Parathyroid adenoma (tissue), 2 donors: ENCODE measurements around the gene ROBO4.

Experiments used
- H2AFZ ChIP-seq: fragments of 300-600 bp; sonication (generic); one replicate; pipeline ENCODE4 v1.7.0; 2017; ENCODE audit warnings: antibody characterized with exemption, mild to moderate bottlenecking
- H3K27ac ChIP-seq: fragments of 300-600 bp; sonication (generic); one replicate; pipeline ENCODE4 v1.7.0; 2017
- H3K27me3 ChIP-seq: fragments of 300-600 bp; sonication (generic); one replicate; pipeline ENCODE4 v1.7.0; 2017; ENCODE audit warnings: low read length; ENCODE audit not compliant: control insufficient read depth, insufficient read depth
- H3K36me3 ChIP-seq: fragments of 300-600 bp; sonication (generic); one replicate; pipeline ENCODE4 v1.7.0; 2017; ENCODE audit warnings: low read length; ENCODE audit not compliant: control insufficient read depth, insufficient read depth
- H3K4me1 ChIP-seq: fragments of 300-600 bp; sonication (generic); one replicate; pipeline ENCODE4 v1.7.0; 2017; ENCODE audit warnings: control low read depth
- H3K4me2 ChIP-seq: fragments of 300-600 bp; sonication (generic); one replicate; pipeline ENCODE4 v1.7.0; 2017; ENCODE audit warnings: low read length
- H3K4me3 ChIP-seq: fragments of 300-600 bp; sonication (generic); one replicate; pipeline ENCODE4 v1.7.0; 2017; ENCODE audit warnings: low read depth, low read length
- H3K79me2 ChIP-seq: fragments of 300-600 bp; sonication (generic); one replicate; pipeline ENCODE4 v1.7.0; 2017; ENCODE audit warnings: control low read depth
- H3K9ac ChIP-seq: fragments of 300-600 bp; sonication (generic); one replicate; pipeline ENCODE4 v1.7.0; 2017; ENCODE audit warnings: mild to moderate bottlenecking
- H3K9me3 ChIP-seq: fragments of 300-600 bp; sonication (generic); one replicate; pipeline ENCODE4 v1.7.0; 2017; ENCODE audit warnings: low read length; ENCODE audit not compliant: control insufficient read depth
- TF ChIP-seq, protein P1 (sequence below): fragments of 300-600 bp; sonication (generic); IDR thresholded peaks from one replicate; pipeline ENCODE4 v1.7.0; 2017; ENCODE audit warnings: antibody characterized with exemption, mild to moderate bottlenecking
- donor health status: primary hyperparathyroidism.

Gene ROBO4

DNA sequence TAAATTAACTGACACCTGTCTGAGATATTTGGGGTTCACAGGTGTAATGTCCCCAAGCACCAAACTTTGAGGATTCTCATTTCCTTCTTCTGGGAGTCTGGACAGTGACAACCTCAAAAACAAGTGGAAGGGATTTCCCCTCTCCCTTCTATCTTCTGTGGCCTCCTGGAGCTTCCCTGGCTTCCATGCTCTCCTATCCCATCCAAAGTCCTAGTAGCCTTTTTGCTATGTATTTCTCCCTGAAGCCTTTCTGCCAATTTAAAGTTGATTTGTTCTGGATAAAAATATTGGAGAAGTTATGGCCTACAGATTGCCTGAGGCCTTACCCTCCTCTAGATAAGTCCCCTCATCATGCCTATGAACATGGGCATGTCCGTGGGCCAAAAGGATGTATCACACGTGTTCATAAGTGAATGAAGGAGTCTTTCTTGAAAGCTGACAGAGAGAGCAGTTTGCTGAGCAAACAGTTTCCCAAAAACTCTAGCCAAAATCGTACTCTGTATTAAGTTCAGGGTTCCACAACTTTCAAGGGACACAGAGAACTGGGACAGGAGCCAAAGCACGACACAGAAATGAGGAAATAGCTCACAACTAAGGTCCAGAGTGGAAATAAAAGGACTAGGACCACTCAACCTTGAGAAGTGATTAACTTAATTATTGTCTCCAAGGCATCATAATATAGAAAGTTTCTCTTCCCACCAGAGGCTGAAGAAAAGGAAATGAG is 31.4 kb upstream of the ROBO4 start:
- Histone ChIP-seq H3K4me3 (no peak overlapping the region), H3K27me3 (no peaks in the 10 kb centered on the region), H3K79me2 (no peaks in the 10 kb centered on the region), H3K36me3 (no peaks in the 10 kb centered on the region), H3K9me3 (no peaks in the 10 kb centered on the region), H3K27ac (no peak overlapping the region), H3K4me1 (no peaks in the 10 kb centered on the region), H3K9ac (no peak overlapping the region), H2AFZ (no peak overlapping the region), H3K4me2 (no peak overlapping the region)
- TF ChIP-seq, protein P1, sequence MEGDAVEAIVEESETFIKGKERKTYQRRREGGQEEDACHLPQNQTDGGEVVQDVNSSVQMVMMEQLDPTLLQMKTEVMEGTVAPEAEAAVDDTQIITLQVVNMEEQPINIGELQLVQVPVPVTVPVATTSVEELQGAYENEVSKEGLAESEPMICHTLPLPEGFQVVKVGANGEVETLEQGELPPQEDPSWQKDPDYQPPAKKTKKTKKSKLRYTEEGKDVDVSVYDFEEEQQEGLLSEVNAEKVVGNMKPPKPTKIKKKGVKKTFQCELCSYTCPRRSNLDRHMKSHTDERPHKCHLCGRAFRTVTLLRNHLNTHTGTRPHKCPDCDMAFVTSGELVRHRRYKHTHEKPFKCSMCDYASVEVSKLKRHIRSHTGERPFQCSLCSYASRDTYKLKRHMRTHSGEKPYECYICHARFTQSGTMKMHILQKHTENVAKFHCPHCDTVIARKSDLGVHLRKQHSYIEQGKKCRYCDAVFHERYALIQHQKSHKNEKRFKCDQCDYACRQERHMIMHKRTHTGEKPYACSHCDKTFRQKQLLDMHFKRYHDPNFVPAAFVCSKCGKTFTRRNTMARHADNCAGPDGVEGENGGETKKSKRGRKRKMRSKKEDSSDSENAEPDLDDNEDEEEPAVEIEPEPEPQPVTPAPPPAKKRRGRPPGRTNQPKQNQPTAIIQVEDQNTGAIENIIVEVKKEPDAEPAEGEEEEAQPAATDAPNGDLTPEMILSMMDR = no peak

DNA sequence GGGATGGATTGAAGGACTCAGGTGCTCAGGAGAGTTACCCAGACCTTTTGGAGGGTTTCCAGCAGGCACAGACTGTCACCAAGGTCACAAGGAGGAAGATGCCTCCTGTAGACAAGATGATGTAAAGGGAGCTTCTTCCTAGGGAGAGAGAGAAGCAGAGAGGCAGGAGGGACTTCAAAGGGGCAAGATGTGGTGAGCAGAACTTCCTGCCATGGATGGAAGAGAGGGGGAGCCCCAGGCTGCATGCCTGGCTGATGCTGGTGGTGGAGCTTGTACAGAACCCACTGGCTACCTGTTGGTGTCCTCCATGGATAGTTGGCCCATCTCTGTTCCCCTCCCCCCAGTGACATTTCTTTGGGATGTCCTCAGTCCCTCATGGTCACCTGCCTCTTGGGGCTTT is 25.6 kb upstream of the ROBO4 start:
- no peak overlapping the region for H3K27ac ChIP-seq
- H3K9me3 ChIP-seq = no peaks in the 10 kb centered on the region
- no peaks in the 10 kb centered on the region for H3K27me3 ChIP-seq
- no peaks in the 10 kb centered on the region for H3K79me2 ChIP-seq
- H3K4me2 ChIP-seq = no peak overlapping the region
- H2AFZ ChIP-seq = no peak overlapping the region
- no peaks in the 10 kb centered on the region for H3K36me3 ChIP-seq
- no peak overlapping the region for H3K9ac ChIP-seq
- H3K4me1 ChIP-seq = no peaks in the 10 kb centered on the region
- H3K4me3 ChIP-seq = no peak overlapping the region
- TF ChIP-seq, protein P1 = no peak

DNA sequence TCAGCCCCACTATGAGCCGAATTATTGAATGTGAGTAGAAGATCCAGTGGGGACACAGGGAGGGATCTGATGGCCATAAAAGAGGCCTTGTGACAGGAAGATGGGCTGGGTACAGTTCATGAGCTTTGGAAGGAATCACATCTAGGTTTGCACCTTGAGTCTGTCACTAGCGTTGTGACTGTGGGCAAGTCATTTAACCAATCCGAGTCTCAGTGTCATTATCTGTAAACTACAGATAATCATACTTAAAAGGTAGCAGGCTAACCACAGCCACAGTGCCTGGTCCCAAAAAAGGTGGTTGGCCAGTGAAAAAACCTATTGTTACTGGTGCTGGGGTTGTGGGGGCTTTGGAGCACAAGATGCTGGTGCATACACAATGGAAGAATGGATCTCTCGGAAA is 25.2 kb upstream of the ROBO4 start:
- Histone ChIP-seq H3K9me3 (no peaks in the 10 kb centered on the region), H3K27ac (no peak overlapping the region), H3K9ac (no peak overlapping the region), H3K36me3 (no peaks in the 10 kb centered on the region), H3K4me2 (no peak overlapping the region), H3K4me1 (no peaks in the 10 kb centered on the region), H3K27me3 (no peaks in the 10 kb centered on the region), H3K79me2 (no peaks in the 10 kb centered on the region), H3K4me3 (no peak overlapping the region), H2AFZ (no peak overlapping the region)
- TF ChIP-seq, protein P1 = no peak

DNA sequence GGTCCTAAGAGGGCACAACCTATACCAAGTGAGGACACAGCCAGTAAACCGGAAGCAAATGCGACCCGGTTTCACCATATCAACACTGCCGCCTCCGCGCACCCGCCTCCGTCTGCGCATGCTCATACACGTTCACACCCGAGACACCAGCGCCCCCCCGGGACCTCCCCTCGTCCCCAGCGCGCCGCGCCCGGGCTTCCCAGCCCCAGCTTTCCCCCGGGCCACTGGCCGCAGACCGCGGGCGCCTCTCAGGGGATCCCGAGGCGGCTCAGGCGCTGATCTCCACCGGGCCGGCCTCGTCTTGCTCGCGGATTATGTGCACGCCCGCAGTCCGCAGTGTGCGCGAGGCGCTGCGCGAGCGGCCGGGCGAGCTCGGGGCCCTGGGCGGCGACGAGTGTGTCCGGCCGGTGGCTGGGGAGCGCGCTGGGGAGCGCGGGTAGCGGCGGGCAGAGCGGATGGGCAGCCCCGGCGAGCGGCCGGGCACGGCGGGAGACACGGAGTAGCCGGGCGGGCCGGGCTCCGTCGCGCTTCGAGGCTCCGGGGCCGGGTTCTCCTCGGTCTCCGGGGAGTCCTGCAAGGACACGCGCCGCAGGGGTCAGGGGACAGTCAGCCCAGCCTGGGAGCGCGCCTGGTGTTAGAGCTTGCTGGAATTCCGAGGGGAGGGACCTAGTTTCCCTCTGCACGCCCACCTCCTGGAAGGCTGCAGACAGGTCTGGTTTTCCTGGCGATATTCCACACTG is 23.4 kb upstream of the ROBO4 start:
- Histone ChIP-seq H3K27me3 (no peaks in the 10 kb centered on the region), H3K36me3 (no peaks in the 10 kb centered on the region), H3K79me2 (no peaks in the 10 kb centered on the region), H3K4me1 (no peaks in the 10 kb centered on the region), H3K9me3 (no peaks in the 10 kb centered on the region), H2AFZ (peak overlapping the region; percentile 58), H3K4me3 (peak overlapping the region; percentile 46), H3K4me2 (peak overlapping the region; percentile 51), H3K27ac (no peak overlapping the region), H3K9ac (no peak overlapping the region)
- TF ChIP-seq, protein P1 = no peak
